NT2/D1 (cell line): ENCODE data around the gene S100A14.

Experiments
- SUZ12 ChIP-seq: IDR thresholded peaks from 2 replicates; pipeline ENCODE4 v1.6.1; 2011; ENCODE audit not compliant: insufficient read length, insufficient read depth; ENCODE audit errors: extremely low read depth
- YY1 ChIP-seq: IDR thresholded peaks from 2 replicates; pipeline ENCODE4 v1.6.1; 2011; ENCODE audit not compliant: insufficient read length, insufficient read depth
- ZNF274 ChIP-seq: IDR thresholded peaks from 2 replicates; pipeline ENCODE4 v1.6.1; 2011; ENCODE audit warnings: mild to moderate bottlenecking, low read depth, low read length

DNA sequence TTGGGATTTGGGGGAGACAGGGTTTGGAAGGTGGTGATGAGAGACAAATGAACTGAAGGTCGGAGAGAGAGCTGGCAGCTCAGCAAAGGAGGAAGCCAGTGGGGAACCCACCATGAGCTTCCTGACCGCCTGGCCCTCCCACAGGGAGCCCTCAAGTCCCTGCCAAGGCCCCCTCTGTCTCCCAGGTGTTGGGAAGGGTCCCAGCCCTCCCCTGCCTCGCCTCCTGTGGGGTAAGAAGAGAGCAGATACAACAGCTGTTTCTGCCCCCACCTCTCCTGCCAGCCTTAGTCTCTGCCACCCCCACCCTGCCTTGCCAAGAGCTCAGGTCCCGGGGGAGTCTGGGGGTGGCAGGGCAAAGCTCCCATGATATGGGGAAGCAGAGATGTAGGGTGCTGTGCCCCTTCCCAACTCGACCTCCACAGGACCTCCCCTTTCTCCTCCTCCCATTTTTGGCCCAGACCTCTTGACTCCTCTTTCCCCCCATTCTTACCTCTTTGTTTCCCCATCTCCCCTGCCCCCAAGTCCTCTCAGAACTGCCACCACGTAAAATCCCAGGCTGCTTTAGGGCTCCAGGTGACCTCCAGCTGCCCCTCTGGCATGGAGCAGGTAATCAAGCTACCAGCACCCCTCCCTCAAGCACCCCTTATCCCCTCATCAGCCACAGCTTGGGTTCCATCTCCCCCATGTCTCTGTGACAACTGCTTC lies 12.7 kb upstream of the S100A14 start:
- TF ChIP-seq SUZ12 (no peak), YY1 (no peak), ZNF274 (no peak)
